GM19238 (cell line): ENCODE measurements around the gene CASTOR2.
"Not testable (repeated sequence)": the region's sequence is repeated elsewhere in the genome, so short reads cannot be mapped to it uniquely, and the experiment has no call there.

Source experiments
- DNase-seq: peaks from one replicate; pipeline ENCODE4 v3.0.0; 2011; ENCODE audit warnings: low spot score; ENCODE audit not compliant: insufficient read length

CASTOR2 gene

GRCh38 chr7:75050501-75050900 lies 86.0 kb downstream of the CASTOR2 start:
- no peak for DNase-seq

GRCh38 chr7:75054744-75055143 lies 90.2 kb downstream of the CASTOR2 start:
- no peak for DNase-seq

GRCh38 chr7:75055155-75055554 lies 90.7 kb downstream of the CASTOR2 start:
- DNase-seq = no peak

- DNase-seq = no peak
Measured at GRCh38 chr7:75055830-75056772, 91.6 kb downstream of the CASTOR2 start.

GRCh38 chr7:75058406-75058805 lies 93.9 kb downstream of the CASTOR2 start:
- DNase-seq = no peak

- DNase-seq = no peak
Measured at GRCh38 chr7:75064291-75064690, 99.8 kb downstream of the CASTOR2 start.

- DNase-seq = no peak
Measured at GRCh38 chr7:75064801-75065200, 100.3 kb downstream of the CASTOR2 start.

- DNase-seq = no peak
Measured at GRCh38 chr7:75066521-75066920, 102.0 kb downstream of the CASTOR2 start.

GRCh38 chr7:75072981-75073283 lies 108.4 kb downstream of the CASTOR2 start:
- DNase-seq = no peak

- DNase-seq = not testable (repeated sequence)
Measured at GRCh38 chr7:75074262-75074641, 109.7 kb downstream of the CASTOR2 start.
